ENCODE data around the gene LRIF1. TPM values are rescaled to one million over a fixed set of nuclear protein-coding genes. Genes with fewer than 3 reads are reported as not detected.

LRIF1 gene
- total and polyA plus RNA-seq, 8 donors, result 1.9 to 5.4 (median 3.1) TPM

DNA sequence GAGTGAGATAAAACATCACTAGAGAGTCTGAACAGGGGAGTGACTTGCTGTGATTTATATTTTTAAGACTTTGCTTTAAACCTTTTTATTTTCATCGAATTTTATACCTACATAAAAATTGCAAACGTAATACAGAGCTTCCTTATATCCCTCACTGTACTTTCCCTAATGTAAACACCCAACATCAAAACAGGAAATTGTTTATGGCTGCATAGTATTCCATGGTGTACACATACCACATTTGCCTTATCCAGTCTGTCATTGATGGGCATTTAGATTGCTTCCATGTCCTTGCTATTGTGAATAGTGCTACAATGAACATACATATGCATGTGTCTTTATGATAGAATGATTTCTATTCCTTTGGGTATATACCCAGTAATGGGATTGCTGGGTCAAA lies 34.8 kb downstream of the LRIF1 start:
- no peaks in the 10 kb centered on the region for H3K27me3 ChIP-seq
- 24 to 28% methylated on average over 2 of the region's 2 CpGs for WGBS, 2 donors
- FAIRE-seq, result no peak
- no peaks in the 10 kb centered on the region for H3K9me3 ChIP-seq
- H3K4me3 ChIP-seq, result no peak overlapping the region
- no peak overlapping the region for H3K27ac ChIP-seq
- no peak for DNase-seq
- no peaks in the 10 kb centered on the region for H3K36me3 ChIP-seq
- H3K4me1 ChIP-seq, result no peaks in the 10 kb centered on the region
- ATAC-seq, result no peak
- intact Hi-C loops (cut with DNase I), result no loop called here
- TF ChIP-seq, protein P1, sequence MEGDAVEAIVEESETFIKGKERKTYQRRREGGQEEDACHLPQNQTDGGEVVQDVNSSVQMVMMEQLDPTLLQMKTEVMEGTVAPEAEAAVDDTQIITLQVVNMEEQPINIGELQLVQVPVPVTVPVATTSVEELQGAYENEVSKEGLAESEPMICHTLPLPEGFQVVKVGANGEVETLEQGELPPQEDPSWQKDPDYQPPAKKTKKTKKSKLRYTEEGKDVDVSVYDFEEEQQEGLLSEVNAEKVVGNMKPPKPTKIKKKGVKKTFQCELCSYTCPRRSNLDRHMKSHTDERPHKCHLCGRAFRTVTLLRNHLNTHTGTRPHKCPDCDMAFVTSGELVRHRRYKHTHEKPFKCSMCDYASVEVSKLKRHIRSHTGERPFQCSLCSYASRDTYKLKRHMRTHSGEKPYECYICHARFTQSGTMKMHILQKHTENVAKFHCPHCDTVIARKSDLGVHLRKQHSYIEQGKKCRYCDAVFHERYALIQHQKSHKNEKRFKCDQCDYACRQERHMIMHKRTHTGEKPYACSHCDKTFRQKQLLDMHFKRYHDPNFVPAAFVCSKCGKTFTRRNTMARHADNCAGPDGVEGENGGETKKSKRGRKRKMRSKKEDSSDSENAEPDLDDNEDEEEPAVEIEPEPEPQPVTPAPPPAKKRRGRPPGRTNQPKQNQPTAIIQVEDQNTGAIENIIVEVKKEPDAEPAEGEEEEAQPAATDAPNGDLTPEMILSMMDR (IDR thresholded peaks at IDR 0.05), result no peak

DNA sequence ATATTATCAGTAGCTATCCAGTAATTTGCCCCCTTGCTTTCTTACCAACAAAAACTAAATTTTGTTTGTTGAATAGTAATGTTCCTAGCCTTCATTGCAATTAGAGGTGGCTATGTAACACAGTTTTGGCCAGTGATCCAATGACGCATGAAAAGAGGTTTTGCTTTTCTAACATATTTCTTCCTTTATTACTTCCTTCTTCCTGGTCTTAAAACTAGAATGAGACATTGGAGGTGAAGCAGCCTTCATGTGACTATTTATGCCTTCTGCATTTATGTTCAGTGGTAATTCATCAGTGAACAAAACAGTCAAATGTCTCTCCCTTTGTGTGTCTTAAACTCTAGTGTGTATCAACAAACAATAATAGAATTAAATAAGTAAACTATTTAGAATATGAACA lies 35.5 kb downstream of the LRIF1 start:
- TF ChIP-seq, protein P1 (IDR thresholded peaks at IDR 0.05), result no peak
- Histone ChIP-seq H3K36me3 (no peaks in the 10 kb centered on the region), H3K27me3 (no peaks in the 10 kb centered on the region), H3K4me1 (no peaks in the 10 kb centered on the region), H3K9me3 (no peaks in the 10 kb centered on the region), H3K27ac (no peak overlapping the region), H3K4me3 (no peak overlapping the region)
- 71 to 89% methylated on average over 1 of the region's 1 CpG for WGBS, 2 donors
- FAIRE-seq (no peak), ATAC-seq (no peak), DNase-seq (no peak)
- intact Hi-C loops (cut with DNase I), result no loop called here

DNA sequence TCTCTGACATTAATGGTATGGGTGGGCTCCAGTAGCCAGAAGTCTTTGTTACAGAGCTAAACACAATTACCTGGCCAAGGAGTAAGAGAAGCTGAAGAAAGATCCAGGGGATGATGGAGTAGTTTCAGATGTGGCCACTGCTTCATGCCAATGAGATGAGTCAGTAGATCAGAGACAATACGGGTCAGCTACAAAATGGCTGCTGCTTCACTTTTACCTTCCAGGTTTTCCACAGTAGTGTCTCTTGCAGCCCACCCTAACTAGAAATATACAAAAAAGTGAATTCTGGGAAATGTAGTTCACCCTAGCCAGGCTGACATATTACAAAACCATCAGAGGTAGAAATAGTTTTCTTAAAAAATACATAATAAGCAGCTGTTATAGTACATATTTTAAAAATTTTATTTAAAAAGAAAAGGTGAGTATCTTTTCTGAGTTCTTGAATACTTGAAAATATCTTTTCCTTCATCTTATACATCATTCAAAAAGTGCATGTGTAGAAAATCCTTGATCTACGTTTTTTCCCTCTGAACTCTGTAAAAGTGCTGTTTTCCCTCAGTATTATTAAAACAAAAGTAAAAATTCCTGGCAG lies 36.1 kb downstream of the LRIF1 start:
- ATAC-seq (no peak), FAIRE-seq (no peak), DNase-seq (no peak)
- Histone ChIP-seq H3K36me3 (no peaks in the 10 kb centered on the region), H3K4me1 (no peaks in the 10 kb centered on the region), H3K9me3 (no peaks in the 10 kb centered on the region), H3K27me3 (no peaks in the 10 kb centered on the region), H3K4me3 (no peak overlapping the region), H3K27ac (no peak overlapping the region)
- TF ChIP-seq, protein P1 (IDR thresholded peaks at IDR 0.05), result no peak
- intact Hi-C loops (cut with DNase I), result no loop called here
- WGBS, 2 donors, result 49 to 57% methylated on average over 2 of the region's 2 CpGs

DNA sequence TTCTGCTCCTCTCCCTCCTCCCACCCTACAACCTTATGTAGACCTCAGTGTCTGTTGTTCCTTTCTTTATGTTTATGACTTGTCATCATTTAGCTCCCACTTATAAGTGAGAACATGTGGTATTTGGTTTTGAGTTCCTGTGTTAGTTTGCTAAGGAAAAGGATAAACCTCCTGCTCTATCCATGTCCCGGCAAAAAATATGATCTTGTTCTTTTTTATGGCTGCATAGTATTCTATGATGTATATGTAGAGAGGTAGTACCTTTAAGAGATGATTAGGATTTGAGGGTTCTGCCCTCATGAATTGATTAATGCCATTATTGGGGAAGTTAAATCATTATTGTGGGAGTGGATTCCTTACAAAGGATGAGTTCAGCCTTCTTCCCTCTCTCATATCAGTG lies 41.8 kb downstream of the LRIF1 start:
- H3K4me1 ChIP-seq, result no peaks in the 10 kb centered on the region
- no peaks in the 10 kb centered on the region for H3K27me3 ChIP-seq
- 86 to 94% methylated on average over 1 of the region's 1 CpG for WGBS, 2 donors
- H3K4me3 ChIP-seq, result no peak overlapping the region
- DNase-seq (no peak), FAIRE-seq (no peak), ATAC-seq (no peak)
- H3K9me3 ChIP-seq, result no peaks in the 10 kb centered on the region
- TF ChIP-seq, protein P1 (IDR thresholded peaks at IDR 0.05), result no peak
- H3K27ac ChIP-seq, result no peak overlapping the region
- H3K36me3 ChIP-seq, result no peaks in the 10 kb centered on the region
- intact Hi-C loops (cut with DNase I), result no loop called here

DNA sequence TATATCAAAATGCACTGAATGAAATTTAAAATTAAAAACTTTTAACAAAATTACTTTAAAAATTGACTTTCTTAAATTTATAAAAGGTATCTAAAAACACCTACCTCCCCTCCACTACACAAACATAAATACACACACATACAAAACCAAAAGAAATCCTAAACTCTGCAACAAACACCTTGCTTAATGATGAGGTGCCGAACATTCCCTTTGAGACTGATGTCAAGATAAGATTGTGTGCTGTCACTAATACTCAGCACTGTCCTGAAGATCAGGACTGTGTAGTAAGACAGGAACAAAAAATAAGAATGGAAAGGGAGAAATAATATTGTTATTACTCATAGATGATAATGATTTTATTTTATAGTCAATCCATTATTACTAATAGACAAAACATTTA lies 45.7 kb downstream of the LRIF1 start:
- 63 to 77% methylated on average over 1 of the region's 1 CpG for WGBS, 2 donors
- no peak overlapping the region for H3K27ac ChIP-seq
- intact Hi-C loops (cut with DNase I), result no loop called here
- FAIRE-seq (no peak), ATAC-seq (no peak), DNase-seq (no peak)
- H3K27me3 ChIP-seq, result no peaks in the 10 kb centered on the region
- no peaks in the 10 kb centered on the region for H3K4me1 ChIP-seq
- H3K4me3 ChIP-seq, result no peak overlapping the region
- TF ChIP-seq, protein P1 (IDR thresholded peaks at IDR 0.05), result no peak
- no peaks in the 10 kb centered on the region for H3K36me3 ChIP-seq
- H3K9me3 ChIP-seq, result no peaks in the 10 kb centered on the region

Measured in pancreas (tissue), 10 donors.